Stimulated activated CD4-positive, alpha-beta T cell treated with anti-CD3 and anti-CD28 coated beads, Interleukin-1b, Interleukin-23, amount 100 ng/mL, for 24 hours (primary cell): ENCODE results near the gene ZNF598.

Source experiments
- DNase-seq, 4 experiments: peaks; one replicate each; pipeline ENCODE4 v3.0.0-alpha.2; 2020; ENCODE audit warnings: low read depth in 4 of 4, low spot score in 1 of 4

The ZNF598 gene

GRCh38 chr16:2009791-2010510, at the start of gene ZNF598:
ZNF598 (minus strand) TSS chr16:2009821.
- DNase-seq, result peak in 3 of 4 experiments; percentile 68 to 75 (median 68)

GRCh38 chr16:2058872-2059271, 49.3 kb upstream of the ZNF598 start:
- DNase-seq, result no peak

GRCh38 chr16:2058420-2058819, 48.8 kb upstream of the ZNF598 start:
- no peak for DNase-seq

- no peak for DNase-seq
Measured at GRCh38 chr16:2057438-2057837, 47.8 kb upstream of the ZNF598 start.

- DNase-seq, result no peak
Measured at GRCh38 chr16:2056681-2057407, 47.2 kb upstream of the ZNF598 start.

- DNase-seq, result no peak
Measured at GRCh38 chr16:2056077-2056476, 46.5 kb upstream of the ZNF598 start.

- DNase-seq, result no peak
Measured at GRCh38 chr16:2054543-2055245, 45.1 kb upstream of the ZNF598 start.

GRCh38 chr16:2053897-2054296, 44.3 kb upstream of the ZNF598 start:
- no peak for DNase-seq

GRCh38 chr16:2053211-2053610, 43.6 kb upstream of the ZNF598 start:
- no peak for DNase-seq

GRCh38 chr16:2048116-2048543, 38.5 kb upstream of the ZNF598 start:
- DNase-seq, result no peak

- DNase-seq, result peak; percentile 78 to 92 (median 83)
Measured at GRCh38 chr16:2047330-2048115, 37.9 kb upstream of the ZNF598 start, which contains the start of the genes NTHL1 and TSC2. NTHL1 (minus strand) TSS chr16:2047834; CDS start chr16:2047823, 11 bp downstream. TSC2 (plus strand) TSS chr16:2047985; CDS start chr16:2048616, 631 bp downstream.

- no peak for DNase-seq
Measured at GRCh38 chr16:2046893-2047329, 37.3 kb upstream of the ZNF598 start.

GRCh38 chr16:2045965-2046892, 36.6 kb upstream of the ZNF598 start:
- DNase-seq, result no peak

GRCh38 chr16:2044541-2044940, 34.9 kb upstream of the ZNF598 start:
- no peak for DNase-seq

GRCh38 chr16:2043667-2044451, 34.2 kb upstream of the ZNF598 start:
- no peak for DNase-seq

GRCh38 chr16:2042986-2043666, 33.5 kb upstream of the ZNF598 start:
- DNase-seq, result no peak

GRCh38 chr16:2042171-2042985, 32.8 kb upstream of the ZNF598 start:
- no peak for DNase-seq
